SH-SY5Y (cell line): ENCODE data around the gene LRRC27.

Source experiments
- GATA2 ChIP-seq: IDR thresholded peaks from 2 replicates; pipeline ENCODE4 v1.6.1; 2011; ENCODE audit warnings: mild to moderate bottlenecking, low read depth, low read length
- GATA3 ChIP-seq: IDR thresholded peaks from 2 replicates; pipeline ENCODE4 v1.6.1; 2011; ENCODE audit warnings: low read depth, mild to moderate bottlenecking, low read length, moderate library complexity

LRRC27 gene

DNA sequence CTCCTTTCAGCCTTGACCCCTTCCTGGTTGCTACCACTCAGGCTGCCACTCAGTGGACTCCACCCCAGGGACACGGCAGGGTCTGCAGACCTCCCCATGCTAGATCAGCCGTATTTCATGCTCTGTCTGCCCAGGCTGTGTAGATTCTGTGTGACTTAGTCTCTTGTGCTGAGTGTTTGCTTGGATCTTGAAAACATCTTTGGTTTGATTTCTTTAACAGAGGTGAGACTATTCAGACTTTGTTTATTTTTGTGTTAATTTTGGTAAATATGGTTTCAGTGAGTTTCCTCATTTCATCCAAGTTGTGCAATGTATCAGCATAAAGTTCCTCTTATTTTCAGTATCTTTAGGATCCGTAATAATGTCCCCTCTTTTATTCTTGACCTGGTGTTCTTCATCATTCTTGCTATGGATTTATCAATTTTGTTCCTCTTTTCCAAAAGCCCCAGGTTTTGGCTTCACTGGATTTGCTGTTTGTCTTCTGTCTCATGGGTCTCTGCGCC is 43.9 kb downstream of the LRRC27 start:
- TF ChIP-seq GATA2: no peak
- no peak for TF ChIP-seq GATA3

DNA sequence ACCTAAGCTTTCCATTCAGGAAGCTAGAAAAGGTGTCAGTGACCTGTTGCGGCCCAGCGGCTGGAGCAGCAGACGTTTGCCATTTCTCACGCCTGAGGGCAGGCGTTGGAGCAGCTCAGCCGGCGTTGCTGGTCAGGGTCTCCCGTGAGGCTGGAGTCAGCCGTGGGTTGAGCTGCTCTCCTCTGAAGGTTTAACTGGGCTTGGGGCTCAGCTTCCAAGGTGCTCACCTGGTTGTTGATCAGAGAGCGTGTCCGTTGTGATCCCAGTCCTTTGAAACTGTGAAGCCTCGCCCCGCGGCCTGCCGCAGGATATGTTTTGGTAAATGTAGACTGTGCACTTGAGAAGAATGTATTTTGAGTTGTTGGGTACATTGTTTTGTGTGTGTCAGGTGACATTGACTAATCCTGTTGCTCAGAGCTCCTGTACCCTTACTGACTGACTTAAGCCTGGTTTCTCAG is 44.4 kb downstream of the LRRC27 start:
- TF ChIP-seq GATA3: no peak
- no peak for TF ChIP-seq GATA2

DNA sequence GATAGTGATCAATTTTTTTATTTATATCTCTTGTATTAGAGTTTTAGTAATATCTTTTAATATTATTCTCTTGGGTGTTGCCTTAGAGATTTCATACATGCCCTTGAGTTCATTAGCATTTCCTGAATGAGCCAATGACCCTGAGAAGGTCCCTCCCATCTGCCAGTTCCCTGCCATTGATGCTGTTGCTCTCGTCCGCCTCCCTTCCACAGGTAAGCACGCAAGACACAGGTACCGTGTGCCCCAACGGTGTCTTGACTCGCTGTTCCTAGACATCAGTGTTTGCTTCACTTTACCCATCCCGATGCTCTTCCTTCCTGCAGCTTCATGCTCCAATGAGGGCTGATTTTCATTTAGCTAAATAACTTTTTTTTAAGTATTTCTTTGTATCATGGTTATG is 45.3 kb downstream of the LRRC27 start:
- no peak for TF ChIP-seq GATA2
- no peak for TF ChIP-seq GATA3

DNA sequence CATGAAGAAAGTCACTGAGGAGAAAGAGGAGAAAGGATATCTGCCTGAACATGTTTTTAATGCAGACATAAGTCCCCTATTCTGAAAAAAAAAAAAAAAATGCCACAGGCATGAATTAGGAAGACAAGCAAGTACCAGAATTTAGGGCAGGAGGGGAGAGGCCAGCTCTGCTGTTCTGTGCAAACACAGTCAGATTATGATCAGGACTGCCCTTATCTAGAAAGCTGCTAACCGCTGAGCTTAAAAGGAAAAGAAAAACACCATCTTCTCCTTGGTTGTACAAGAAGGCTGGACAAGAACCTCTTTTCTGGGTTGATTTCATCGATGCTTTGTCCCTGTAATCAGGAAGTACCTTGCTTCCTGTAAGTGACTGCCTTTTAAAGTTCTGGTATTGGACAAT is 49.7 kb downstream of the LRRC27 start:
- TF ChIP-seq GATA2: no peak
- TF ChIP-seq GATA3: no peak

DNA sequence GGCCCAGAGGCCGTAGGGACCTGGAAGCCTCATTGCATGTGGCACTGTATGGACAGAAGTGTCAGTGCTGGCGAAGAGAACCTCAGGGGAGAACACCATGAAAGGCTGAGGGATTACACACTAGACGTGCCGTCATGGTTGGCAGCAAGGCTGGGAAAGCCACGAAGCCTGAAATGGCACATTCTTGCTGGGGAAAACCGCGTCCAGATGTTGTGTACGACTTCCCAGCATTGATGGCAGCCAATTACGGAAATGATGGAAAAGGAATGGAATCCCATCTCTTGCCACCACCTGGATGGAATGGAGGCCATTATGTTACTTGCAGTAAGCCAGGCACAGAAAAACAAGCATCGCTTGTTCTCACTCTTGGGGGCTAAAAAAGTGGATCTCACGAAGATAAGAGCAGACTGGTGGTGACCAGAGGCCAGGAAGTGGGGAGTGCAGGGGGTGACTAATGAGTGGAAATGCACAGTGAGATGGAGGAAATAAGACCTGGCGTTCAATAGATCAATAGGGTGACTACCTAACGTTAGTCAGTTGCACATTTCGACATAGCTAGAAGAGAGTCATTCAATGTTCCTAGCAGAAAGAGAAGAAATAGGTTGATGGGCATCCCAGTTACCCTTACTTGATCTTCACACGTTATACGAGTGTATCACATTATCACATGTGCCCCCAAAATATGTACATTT is 50.4 kb downstream of the LRRC27 start:
- no peak for TF ChIP-seq GATA3
- TF ChIP-seq GATA2: no peak

DNA sequence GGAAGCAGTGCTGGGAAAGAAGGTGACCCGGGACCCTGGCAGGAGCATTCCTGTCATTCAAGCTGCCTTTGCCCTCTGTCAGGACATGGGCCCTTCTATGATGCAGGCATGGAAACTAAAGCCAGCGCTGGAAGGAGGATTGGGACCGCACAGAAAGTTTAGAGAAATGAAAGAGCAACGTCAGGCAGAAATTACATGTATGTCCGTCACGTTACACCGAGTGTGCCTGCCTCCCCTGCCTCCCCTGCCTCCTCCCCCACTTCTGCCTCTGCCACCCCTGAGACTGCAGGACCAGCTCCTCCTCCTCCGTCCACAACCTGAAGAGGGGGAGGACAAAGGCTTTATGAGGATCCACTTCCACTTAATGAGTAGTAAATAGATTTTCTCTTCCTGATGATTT is 51.1 kb downstream of the LRRC27 start:
- TF ChIP-seq GATA2 (no peak), GATA3 (no peak)

DNA sequence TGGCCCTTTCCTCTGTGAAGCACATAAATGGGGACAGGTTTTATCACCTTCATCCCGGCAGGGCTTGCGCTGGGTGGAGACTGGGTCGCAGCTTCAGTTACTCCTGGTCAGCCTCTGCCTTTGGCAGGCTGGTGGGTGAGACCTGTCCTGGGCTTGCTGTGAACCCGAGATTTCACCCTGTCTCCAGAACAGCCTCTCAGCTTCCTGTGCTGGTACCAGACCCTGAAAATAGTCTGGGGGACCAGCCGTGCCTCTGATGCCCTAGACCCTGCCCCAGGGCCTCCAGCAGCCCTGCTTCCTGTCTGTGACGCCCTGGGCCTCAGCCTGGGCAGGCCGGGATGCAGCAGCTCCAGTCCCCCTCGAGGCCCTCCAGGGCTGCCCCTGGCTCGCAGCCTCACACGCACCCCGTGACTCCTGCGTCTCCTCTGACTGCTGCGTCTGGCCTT is 51.8 kb downstream of the LRRC27 start:
- no peak for TF ChIP-seq GATA3
- TF ChIP-seq GATA2: no peak

DNA sequence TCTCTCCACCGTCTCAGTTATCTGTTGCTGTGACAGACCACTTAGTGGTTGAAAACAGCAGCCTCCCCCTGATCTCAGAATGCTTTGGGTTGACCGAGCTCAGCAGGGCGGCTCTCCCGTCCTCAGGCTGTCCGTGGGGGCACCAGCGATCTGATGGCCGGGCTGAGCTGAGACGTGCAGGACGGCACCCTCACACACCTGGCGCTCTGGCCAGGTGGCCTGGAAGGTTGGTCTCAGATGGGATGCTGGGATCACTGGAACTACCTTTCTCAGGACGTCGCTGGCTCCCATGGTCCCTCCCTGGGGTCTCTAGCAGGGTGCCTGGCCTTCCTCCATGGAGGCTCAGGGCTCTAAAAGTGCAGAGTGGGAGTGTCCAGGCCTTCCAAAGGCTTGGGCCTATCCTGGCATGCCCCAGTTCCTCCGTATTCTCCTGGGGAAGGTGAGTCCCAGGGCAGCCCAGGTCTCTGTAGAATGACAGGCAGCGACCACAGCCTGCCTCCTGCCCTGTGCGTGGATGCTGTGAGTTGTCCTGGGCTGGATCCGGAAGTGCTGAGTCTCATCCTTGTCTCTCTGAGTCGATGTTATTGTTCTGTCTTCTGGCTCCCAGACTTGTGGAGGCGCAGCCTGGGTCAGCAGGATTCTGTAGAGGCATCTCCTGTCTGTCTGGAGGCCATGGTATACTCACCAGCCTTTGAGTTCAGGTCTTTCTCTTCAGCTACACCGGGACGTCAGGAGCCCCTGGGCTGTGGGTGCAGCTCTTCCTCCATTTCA is 52.8 kb downstream of the LRRC27 start:
- TF ChIP-seq GATA3 (no peak), GATA2 (no peak)

DNA sequence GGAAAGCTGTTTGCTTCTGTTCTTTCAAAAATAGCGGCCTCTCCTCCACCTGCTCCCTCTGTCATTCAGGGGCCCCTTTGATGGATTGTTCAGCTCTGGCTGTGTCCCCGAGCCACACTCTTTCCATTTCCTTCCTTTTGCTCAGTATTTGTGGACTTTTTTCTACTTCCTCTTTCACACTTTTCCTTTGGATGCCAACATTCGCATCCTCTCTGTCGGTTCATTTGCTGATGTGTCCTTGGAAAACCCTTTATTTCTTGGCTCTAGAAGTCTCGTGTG is 53.3 kb downstream of the LRRC27 start:
- TF ChIP-seq GATA2 (no peak), GATA3 (no peak)

DNA sequence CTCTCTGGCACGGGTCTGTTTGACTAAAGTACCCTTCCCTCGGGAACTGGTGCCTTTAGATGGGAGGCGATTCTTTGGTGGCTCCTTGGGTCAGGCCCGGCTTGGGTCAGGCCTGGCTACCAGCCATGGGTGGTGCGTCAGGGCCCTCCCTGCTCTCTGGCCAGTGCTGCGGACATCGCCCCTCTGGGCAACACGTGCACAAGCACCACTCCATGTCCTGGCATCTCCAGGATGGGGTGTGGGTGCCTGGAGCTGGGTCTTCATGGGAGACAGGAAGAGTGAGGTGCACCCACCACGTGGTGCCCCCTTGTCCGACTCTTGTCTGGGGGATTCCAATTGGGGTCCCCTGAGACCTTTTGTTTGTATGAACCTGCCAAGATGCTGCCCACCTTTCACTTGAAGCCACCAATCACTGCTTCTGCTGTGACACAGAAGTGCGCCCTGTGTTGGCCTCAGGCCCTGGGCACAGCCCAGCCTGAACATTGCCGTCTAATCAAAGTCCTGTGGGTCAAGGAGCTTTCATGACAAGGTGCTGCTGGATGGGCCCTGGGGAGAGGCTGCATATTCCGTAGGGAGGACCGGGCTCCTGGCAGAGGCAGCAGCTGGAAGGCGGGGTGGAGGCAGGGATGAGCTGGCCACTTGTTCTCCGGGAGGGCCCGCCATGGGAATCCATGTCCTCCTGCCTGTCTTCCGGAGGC is 53.9 kb downstream of the LRRC27 start:
- TF ChIP-seq GATA2: no peak
- TF ChIP-seq GATA3: no peak

DNA sequence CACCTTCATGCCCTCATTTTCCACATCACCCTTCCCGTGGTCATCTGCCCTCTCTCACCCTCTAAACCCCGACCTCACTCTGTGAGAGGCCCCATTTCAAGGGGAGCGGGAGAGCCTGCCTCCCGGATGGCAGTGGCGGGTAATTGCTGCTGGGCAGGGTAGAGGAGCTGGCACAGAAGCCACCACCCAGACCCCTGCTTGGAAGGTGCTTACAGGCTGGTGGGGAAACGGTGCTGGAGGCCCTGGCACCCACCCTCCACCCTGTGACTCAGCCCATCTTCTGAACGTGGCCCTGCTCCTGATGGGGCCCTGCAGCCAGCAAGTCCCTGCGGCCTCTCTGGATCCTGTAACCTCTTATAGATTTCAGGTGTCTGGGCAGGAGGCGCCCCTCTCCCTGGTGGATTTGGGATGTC is 54.4 kb downstream of the LRRC27 start:
- TF ChIP-seq GATA3 (no peak), GATA2 (no peak)

DNA sequence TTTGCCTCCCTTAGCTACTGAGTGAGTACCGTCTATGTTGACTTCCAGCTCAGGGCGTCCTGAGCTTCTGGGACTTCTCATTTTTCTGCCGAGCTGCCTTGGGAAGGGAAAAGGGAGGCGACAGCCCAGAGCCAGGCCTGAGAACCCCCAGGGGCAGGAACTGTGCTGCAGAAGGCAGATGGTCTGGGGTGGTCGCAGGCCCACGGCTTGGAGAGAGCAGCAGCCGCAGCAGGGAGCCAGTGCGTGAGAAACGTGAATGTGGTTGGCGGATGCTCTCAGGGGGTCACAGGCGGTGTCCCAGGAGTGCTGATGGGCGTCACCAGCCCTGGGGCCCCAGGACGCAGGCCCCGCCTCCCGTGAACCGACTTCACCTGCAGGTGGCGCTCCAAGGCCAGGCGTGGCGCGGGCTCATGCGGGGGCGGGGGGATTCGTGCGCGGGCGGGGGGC is 55.8 kb downstream of the LRRC27 start:
- TF ChIP-seq GATA3: no peak
- no peak for TF ChIP-seq GATA2

DNA sequence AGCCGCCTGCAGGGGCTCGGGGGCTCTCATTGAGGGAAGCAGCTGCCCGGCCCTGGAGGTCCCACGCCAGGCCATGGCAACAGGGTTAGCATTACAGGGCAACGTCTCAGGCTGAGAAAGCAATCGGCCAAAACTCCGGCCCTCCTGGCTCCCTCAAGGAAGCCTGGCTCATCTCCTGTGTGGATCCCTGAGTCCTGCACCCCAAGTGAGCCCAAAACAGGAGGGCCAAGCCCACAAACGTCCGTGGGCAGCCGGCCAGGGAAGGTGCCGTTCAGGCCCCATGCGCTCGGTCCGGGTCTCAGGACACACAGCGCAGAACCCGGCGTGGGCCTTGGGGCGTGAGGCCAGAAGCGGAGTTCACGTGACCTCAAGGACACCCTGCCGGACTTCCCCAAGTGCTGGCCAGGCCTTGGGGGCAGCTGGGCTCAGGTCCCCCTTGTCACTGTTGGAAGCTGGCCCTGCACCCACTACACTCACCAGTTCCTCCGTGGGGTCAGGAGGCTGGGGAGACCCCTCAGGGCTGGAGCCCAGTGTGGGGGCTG is 57.0 kb downstream of the LRRC27 start:
- TF ChIP-seq GATA2 (no peak), GATA3 (no peak)
